NOMO-1 treated with DMSO at 0.1 percent for 48 hours (cell line): ENCODE data around the gene AKT1.

Experiments used
- DNase-seq: peaks from one replicate; lab custom pipeline; 2025; ENCODE audit not compliant: unreplicated experiment; lab: John Stamatoyannopoulos, UW

AKT1 gene

GRCh38 chr14:104725772-104726548, 69.6 kb downstream of the AKT1 start:
- DNase-seq, result no peak

DNA sequence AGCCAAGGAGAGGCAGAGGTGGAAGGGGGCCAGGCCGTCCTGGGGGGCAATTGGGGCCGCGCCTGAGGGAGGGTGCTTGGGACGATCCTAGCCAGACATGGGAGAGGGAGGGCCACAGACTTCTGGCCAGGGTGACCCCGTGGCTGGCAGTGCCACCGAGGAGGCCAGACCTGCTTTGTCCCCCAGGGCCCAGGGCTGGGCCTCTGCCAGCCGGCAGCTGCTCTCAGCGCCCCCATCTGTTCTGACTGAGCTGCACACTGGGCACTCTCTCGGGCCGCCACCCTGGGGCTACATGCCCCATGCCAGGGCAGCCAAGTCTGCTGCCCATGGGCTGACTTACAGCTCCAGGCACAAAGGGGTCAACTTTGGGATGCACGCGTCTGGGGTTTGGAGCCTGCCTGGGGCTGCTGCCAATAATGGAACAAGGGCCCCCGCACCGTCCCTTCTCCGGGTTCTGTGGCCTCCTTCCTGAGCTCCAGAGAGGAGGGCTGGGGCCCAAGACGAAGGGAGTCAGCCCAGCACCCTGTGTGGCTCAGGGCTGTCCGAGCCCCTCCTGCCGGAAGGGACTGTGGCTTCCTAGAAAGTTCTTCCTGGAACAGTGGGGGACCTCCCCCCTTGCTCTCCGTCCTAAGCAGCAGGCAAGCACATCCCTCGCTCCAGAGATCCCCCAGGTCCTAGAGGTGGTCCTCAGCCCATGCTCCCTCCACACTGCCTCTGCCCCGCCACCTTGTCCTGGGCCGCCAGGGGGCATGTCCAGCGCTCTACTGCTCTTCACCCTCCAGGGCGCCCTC, 70.4 kb downstream of the AKT1 start:
- no peak for DNase-seq

GRCh38 chr14:104724407-104724980, 71.1 kb downstream of the AKT1 start:
- no peak for DNase-seq

DNA sequence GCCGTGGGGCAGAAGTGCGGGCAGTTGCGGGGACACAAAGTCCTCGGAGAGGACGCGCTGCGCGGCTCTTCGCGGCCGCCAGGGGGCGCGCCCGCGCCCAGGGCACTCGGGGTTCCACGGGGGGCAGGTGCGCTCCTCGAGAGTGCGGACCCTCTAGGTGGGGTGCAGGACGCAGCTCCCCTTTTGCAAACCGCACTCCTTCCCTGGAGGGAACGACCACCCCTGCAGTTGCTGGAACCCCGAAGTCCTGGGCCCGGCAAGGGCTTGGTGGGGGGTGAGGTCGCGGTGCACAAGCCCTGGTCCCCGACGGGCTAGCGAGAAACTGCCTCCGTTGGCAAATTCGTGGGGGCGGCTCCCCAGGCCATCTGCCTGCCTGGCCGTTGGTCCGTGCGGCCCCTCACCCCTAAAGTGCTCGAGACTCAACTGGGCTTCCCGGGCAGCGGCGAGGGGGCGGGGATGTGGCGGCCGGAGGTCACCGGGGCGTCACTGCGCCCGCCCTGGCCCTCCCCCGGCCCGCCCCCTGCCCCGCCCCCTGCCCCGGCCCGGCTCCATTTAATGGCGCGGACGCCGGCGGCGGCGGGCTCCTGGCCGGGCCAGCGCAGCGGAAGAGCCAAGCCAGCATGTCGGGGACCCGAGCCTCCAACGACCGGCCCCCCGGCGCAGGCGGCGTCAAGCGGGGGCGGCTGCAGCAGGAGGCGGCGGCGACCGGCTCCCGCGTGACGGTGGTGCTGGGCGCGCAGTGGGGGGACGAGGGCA, 71.7 kb downstream of the AKT1 start, which contains the start of gene ADSS1:
Gene ADSS1 (plus strand): TSS at position 579 of the 756 bp plus-strand sequence. CDS start 42 bp downstream, at position 621.
- DNase-seq, result peak; percentile 32

GRCh38 chr14:104722938-104723650, 72.5 kb downstream of the AKT1 start:
- peak; percentile 56 for DNase-seq

DNA sequence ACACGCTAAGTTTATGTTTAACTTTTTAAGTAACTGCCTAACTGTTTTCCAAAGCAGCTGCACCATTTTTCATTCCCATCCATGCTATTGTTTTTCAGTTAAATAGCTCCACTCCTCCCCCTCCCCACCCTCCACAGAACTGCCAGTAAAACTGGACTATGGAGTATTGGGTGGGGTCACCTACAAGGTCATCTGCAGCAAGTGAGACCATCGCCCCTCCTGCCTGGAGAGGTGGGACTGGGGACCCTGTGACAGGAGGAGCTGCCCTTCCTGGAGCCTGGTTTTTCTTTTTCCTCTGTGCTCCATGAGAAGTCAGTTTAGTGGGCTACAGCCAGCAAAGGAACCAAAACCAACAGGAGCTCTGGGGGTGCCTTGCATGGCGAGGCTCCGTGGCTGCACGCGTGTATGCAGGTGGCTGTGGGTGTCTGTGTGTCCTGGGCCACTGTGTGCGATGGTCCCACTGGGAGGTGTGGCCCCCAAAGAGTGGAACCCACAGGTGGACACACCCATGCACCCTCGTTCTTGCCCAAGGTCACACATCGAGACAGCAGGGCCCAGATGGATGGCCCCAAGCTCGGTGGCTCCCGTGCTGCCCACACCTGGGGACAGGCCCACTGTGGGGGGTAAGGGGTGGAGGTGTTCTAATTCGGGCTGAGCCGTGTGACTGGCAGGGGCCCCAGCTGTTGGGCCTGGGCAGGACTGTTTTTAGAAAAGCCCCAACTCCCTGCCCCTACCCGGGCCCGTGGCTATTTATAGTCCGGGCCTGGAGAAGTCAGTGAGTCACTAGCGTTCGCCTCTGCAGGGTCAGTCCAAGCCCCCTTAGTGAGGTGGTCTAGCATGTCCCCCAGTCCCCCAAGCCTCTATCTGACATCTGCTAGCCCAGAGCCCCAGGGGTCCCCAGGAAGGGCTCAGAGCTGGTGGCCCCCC, 73.8 kb downstream of the AKT1 start:
- no peak for DNase-seq
